ENCODE results near the gene OR2T8.

The OR2T8 gene

DNA sequence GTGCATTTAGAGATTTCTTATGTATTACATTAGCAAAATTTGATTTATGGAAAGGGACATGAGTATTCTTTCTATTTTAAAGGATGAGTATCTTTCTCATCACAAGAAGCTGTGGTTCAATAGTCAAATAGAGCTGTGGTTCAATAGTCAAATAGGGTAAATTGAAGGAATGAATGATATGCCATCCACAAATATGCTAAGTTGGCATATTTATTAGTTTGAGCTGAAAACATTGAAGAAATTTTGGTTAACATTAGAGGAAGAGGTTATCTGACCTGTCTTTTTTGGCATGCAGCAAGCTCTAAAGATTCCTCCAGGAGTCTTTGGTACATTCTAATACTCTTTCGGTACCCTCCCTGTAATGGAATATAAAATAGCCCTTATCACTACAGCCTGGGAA is 33.4 kb downstream of the OR2T8 start (continued):
- TF ChIP-seq, protein P1, sequence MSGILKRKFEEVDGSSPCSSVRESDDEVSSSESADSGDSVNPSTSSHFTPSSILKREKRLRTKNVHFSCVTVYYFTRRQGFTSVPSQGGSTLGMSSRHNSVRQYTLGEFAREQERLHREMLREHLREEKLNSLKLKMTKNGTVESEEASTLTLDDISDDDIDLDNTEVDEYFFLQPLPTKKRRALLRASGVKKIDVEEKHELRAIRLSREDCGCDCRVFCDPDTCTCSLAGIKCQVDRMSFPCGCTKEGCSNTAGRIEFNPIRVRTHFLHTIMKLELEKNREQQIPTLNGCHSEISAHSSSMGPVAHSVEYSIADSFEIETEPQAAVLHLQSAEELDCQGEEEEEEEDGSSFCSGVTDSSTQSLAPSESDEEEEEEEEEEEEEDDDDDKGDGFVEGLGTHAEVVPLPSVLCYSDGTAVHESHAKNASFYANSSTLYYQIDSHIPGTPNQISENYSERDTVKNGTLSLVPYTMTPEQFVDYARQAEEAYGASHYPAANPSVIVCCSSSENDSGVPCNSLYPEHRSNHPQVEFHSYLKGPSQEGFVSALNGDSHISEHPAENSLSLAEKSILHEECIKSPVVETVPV (CRISPR knock-in tag; IDR thresholded peaks at IDR 0.05), result no peak
- TF ChIP-seq ARNTL (CRISPR knock-in tag; IDR thresholded peaks at IDR 0.05; ENCODE audit: borderline replicate concordance, low read depth) (no peak), ZFP3 (CRISPR knock-in tag; IDR thresholded peaks at IDR 0.05) (no peak), TOX (CRISPR knock-in tag; IDR thresholded peaks at IDR 0.05; ENCODE audit: borderline replicate concordance) (no peak)
- TF ChIP-seq, protein P2, sequence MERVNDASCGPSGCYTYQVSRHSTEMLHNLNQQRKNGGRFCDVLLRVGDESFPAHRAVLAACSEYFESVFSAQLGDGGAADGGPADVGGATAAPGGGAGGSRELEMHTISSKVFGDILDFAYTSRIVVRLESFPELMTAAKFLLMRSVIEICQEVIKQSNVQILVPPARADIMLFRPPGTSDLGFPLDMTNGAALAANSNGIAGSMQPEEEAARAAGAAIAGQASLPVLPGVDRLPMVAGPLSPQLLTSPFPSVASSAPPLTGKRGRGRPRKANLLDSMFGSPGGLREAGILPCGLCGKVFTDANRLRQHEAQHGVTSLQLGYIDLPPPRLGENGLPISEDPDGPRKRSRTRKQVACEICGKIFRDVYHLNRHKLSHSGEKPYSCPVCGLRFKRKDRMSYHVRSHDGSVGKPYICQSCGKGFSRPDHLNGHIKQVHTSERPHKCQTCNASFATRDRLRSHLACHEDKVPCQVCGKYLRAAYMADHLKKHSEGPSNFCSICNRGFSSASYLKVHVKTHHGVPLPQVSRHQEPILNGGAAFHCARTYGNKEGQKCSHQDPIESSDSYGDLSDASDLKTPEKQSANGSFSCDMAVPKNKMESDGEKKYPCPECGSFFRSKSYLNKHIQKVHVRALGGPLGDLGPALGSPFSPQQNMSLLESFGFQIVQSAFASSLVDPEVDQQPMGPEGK (CRISPR knock-in tag; IDR thresholded peaks at IDR 0.05; ENCODE audit: borderline replicate concordance), result no peak

DNA sequence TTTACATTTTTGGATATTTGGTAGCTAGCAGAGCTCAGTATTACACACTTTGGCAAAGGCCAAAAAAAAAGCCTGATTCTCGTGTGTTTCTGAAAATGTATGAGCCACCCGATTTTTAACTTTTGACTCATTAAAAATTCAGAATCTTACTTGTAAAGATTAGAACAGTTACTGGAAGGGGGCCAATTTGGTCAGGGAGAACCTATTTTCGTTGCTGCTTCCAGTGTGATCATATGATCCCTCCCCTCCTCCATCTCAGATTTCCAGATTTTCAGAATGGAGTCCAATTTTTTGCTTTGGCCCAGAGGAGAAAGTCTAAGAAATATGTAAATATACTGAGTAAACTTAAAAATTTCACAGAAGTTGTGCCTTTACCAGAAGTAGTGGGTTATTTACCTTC is 41.7 kb downstream of the OR2T8 start:
- no peak for TF ChIP-seq GLIS3 (CRISPR knock-in tag; IDR thresholded peaks at IDR 0.05)
- no peak for TF ChIP-seq ZNF70 (CRISPR knock-in tag; IDR thresholded peaks at IDR 0.05)
- no peak for TF ChIP-seq TCF4 (CRISPR knock-in tag; IDR thresholded peaks at IDR 0.05; ENCODE audit: borderline replicate concordance)
- TF ChIP-seq ZFP30 (CRISPR knock-in tag; IDR thresholded peaks at IDR 0.05), result no peak
- TF ChIP-seq ZNF565 (CRISPR knock-in tag; conservative IDR thresholded peaks at IDR 0.05; ENCODE audit: low read depth), result no peak
- no peak for TF ChIP-seq ZNF8 (CRISPR knock-in tag; IDR thresholded peaks at IDR 0.05)
- TF ChIP-seq, protein P2 (CRISPR knock-in tag; IDR thresholded peaks at IDR 0.05; ENCODE audit: borderline replicate concordance), result no peak
- TF ChIP-seq ISL1 (CRISPR knock-in tag; IDR thresholded peaks at IDR 0.05), result no peak
- no peak for TF ChIP-seq RARB (CRISPR knock-in tag; IDR thresholded peaks at IDR 0.05)
- no peak for TF ChIP-seq SNAI2 (CRISPR knock-in tag; IDR thresholded peaks at IDR 0.05)
- no peak for TF ChIP-seq TOX (CRISPR knock-in tag; IDR thresholded peaks at IDR 0.05; ENCODE audit: borderline replicate concordance)
- TF ChIP-seq, protein P1 (CRISPR knock-in tag; IDR thresholded peaks at IDR 0.05), result no peak
- no peak for TF ChIP-seq ZC3H10 (CRISPR knock-in tag; IDR thresholded peaks at IDR 0.05)
- no peak for ATAC-seq

DNA sequence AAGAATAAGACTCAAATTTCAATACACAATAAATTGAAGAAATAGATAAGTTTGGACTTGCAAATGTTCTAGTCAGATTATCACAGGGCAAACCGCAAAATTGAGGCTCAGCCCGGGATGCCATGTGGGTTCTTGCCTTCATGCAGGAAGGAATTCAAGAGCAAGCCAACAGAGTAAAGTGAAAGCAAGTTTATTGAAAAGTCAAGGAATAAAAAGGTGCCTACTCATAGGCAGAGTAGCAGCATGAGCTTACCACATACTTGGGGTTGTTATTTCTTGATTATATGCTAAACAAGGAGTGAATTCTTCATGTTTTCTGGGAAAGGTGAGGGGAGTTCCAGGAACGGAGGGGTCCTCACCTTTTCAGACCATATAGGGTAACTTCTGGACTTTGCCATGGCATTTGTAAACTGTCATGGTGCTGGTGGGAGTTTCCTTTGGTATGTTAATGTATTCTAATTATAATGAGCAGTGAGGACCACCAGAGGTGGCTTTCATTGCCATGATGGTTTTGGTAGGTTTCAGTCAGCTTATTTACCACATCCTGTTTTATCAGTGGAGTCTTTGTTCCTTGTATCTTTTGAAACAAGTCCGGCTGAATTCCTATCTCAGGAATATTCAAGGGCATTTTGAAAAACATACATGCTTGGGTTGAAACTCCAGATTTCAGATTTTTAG is 43.0 kb downstream of the OR2T8 start:
- TF ChIP-seq ZC3H10 (CRISPR knock-in tag; IDR thresholded peaks at IDR 0.05), result no peak
- no peak for TF ChIP-seq ESRRG (CRISPR knock-in tag; IDR thresholded peaks at IDR 0.05)
- TF ChIP-seq ARNTL (CRISPR knock-in tag; IDR thresholded peaks at IDR 0.05; ENCODE audit: borderline replicate concordance, low read depth), result no peak
- TF ChIP-seq, protein P2 (CRISPR knock-in tag; IDR thresholded peaks at IDR 0.05; ENCODE audit: borderline replicate concordance), result no peak
- no peak for ATAC-seq

DNA sequence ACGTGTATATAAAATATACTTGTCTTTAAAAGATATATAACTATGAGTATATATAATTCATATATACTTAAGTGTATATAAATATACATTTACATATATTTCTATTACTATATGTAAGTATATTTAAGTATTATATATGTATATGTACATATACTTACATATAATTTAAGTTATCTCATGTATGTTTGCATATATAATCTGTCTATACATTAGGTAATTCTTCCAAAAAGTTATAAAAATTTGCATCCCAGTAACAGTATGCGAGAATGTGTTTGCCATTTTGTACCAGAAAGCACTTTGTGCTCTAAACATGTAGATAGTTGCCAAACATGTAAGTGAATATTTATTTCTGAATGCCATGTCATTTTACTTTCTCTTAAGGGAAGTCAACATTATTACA is 44.9 kb downstream of the OR2T8 start, which contains the start of gene OR2AK2:
Gene OR2AK2 (plus strand): TSS at position 301 of the 400 bp plus-strand sequence. CDS start 144 bp downstream, outside the sequence.
- ATAC-seq, result no peak
- TF ChIP-seq ARNTL (CRISPR knock-in tag; IDR thresholded peaks at IDR 0.05; ENCODE audit: borderline replicate concordance, low read depth) (no peak), RARB (CRISPR knock-in tag; IDR thresholded peaks at IDR 0.05) (no peak), TCF4 (CRISPR knock-in tag; IDR thresholded peaks at IDR 0.05; ENCODE audit: borderline replicate concordance) (no peak), PPARA (CRISPR knock-in tag; IDR thresholded peaks at IDR 0.05; ENCODE audit: borderline replicate concordance) (no peak), ZC3H10 (CRISPR knock-in tag; IDR thresholded peaks at IDR 0.05) (no peak), ZNF8 (CRISPR knock-in tag; IDR thresholded peaks at IDR 0.05) (no peak), ZNF70 (CRISPR knock-in tag; IDR thresholded peaks at IDR 0.05) (no peak), OSR1 (CRISPR knock-in tag; IDR thresholded peaks at IDR 0.05) (no peak), ZNF565 (CRISPR knock-in tag; conservative IDR thresholded peaks at IDR 0.05; ENCODE audit: low read depth) (no peak), ZFP3 (CRISPR knock-in tag; IDR thresholded peaks at IDR 0.05) (no peak), TOX (CRISPR knock-in tag; IDR thresholded peaks at IDR 0.05; ENCODE audit: borderline replicate concordance) (no peak), CSDC2 (CRISPR knock-in tag; IDR thresholded peaks at IDR 0.05) (no peak), GLIS3 (CRISPR knock-in tag; IDR thresholded peaks at IDR 0.05) (no peak)
- TF ChIP-seq, protein P2 (CRISPR knock-in tag; IDR thresholded peaks at IDR 0.05; ENCODE audit: borderline replicate concordance), result no peak
- TF ChIP-seq, protein P3, sequence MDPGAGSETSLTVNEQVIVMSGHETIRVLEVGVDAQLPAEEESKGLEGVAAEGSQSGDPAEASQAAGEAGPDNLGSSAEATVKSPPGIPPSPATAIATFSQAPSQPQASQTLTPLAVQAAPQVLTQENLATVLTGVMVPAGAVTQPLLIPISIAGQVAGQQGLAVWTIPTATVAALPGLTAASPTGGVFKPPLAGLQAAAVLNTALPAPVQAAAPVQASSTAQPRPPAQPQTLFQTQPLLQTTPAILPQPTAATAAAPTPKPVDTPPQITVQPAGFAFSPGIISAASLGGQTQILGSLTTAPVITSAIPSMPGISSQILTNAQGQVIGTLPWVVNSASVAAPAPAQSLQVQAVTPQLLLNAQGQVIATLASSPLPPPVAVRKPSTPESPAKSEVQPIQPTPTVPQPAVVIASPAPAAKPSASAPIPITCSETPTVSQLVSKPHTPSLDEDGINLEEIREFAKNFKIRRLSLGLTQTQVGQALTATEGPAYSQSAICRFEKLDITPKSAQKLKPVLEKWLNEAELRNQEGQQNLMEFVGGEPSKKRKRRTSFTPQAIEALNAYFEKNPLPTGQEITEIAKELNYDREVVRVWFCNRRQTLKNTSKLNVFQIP (CRISPR knock-in tag; IDR thresholded peaks at IDR 0.05; ENCODE audit: borderline replicate concordance, low read depth), result no peak
